Epithelial cell of proximal tubule (primary cell): ENCODE measurements around the gene MED12L. TPM values are rescaled to one million over a fixed set of nuclear protein-coding genes. Genes with fewer than 3 reads are reported as not detected.

Experiments
- DNase-seq: peaks from one replicate; pipeline ENCODE4 v3.0.0-alpha.2; 2011; ENCODE audit warnings: low read depth
- H3K4me3 ChIP-seq: 2 replicates; pipeline ENCODE4 v1.5.1; 2011; ENCODE audit warnings: low read depth, mild to moderate bottlenecking, low read length
- CTCF ChIP-seq: conservative IDR thresholded peaks from 2 replicates; pipeline ENCODE4 v1.5.1; 2012; ENCODE audit warnings: low read depth, mild to moderate bottlenecking, low read length
- total RNA-seq: library from RNA; depleted of rRNA; stranded (reverse); fragments of >200 nt; gene quantifications from 2 replicates; pipeline ENCODE4 v1.2.3, GENCODE V29; 2015

Gene MED12L
- total RNA-seq, 1 donor from 2014 or later: 0.12 TPM

- no peak for DNase-seq
- H3K4me3 ChIP-seq: no peak overlapping the region
- TF ChIP-seq CTCF: no peak
Observed at GRCh38 chr3:151393941-151394340, 308.5 kb downstream of the MED12L start.

GRCh38 chr3:151394611-151395010, 309.1 kb downstream of the MED12L start:
- H3K4me3 ChIP-seq: no peak overlapping the region
- no peak for TF ChIP-seq CTCF
- DNase-seq: no peak

GRCh38 chr3:151395806-151396205, 310.3 kb downstream of the MED12L start:
- no peak for TF ChIP-seq CTCF
- DNase-seq: peak; percentile 46
- H3K4me3 ChIP-seq: no peak overlapping the region

GRCh38 chr3:151398895-151399294, 313.4 kb downstream of the MED12L start:
- no peak for TF ChIP-seq CTCF
- H3K4me3 ChIP-seq: no peak overlapping the region
- no peak for DNase-seq

- H3K4me3 ChIP-seq: no peak overlapping the region
- no peak for TF ChIP-seq CTCF
- no peak for DNase-seq
Observed at GRCh38 chr3:151400341-151400740, 314.9 kb downstream of the MED12L start.

- no peak for DNase-seq
- TF ChIP-seq CTCF: no peak
- H3K4me3 ChIP-seq: no peak overlapping the region
Observed at GRCh38 chr3:151402349-151402748, 316.9 kb downstream of the MED12L start.

GRCh38 chr3:151403246-151403645, 317.8 kb downstream of the MED12L start:
- TF ChIP-seq CTCF: no peak
- H3K4me3 ChIP-seq: no peak overlapping the region
- no peak for DNase-seq
